GM23338 (cell line): ENCODE results near the gene FPGS. TPM values are rescaled to one million over a fixed set of nuclear protein-coding genes. Genes with fewer than 3 reads are reported as not detected.

Experiments
- ATAC-seq: fragments of 200-7000 bp; cut with Tn5 transposase; 3 replicates; pipeline ENCODE4 v1.9.1; 2020
- DNase-seq: peaks from one replicate; pipeline ENCODE4 v3.0.0-alpha.2; 2015; ENCODE audit warnings: low spot score
- H2AFZ ChIP-seq: fragments of 200-600 bp; sonication (generic); 2 replicates; pipeline ENCODE4 v1.8.0; 2016; ENCODE audit warnings: antibody characterized with exemption, mild to moderate bottlenecking, moderate library complexity
- H3F3A ChIP-seq: fragments of 200-600 bp; sonication (generic); replicated peaks from 2 replicates; pipeline ENCODE4 v1.8.0; 2017; ENCODE audit warnings: antibody characterized with exemption, mixed run types, low read depth
- H3K27ac ChIP-seq: fragments of 200-600 bp; sonication (generic); 2 replicates; pipeline ENCODE4 v1.6.1; 2016; ENCODE audit warnings: low read depth
- H3K27me3 ChIP-seq: fragments of 200-600 bp; sonication (generic); 2 replicates; pipeline ENCODE4 v1.8.0; 2016; ENCODE audit warnings: mild to moderate bottlenecking, mixed run types, moderate library complexity; ENCODE audit not compliant: insufficient read depth
- H3K36me3 ChIP-seq: fragments of 200-600 bp; sonication (generic); 2 replicates; pipeline ENCODE4 v1.8.0; 2016; ENCODE audit warnings: mild to moderate bottlenecking; ENCODE audit not compliant: insufficient read depth
- H3K4me1 ChIP-seq: fragments of 200-600 bp; sonication (generic); 2 replicates; pipeline ENCODE4 v1.8.0; 2016; ENCODE audit warnings: mild to moderate bottlenecking, moderate library complexity; ENCODE audit not compliant: insufficient read depth
- H3K4me2 ChIP-seq: fragments of 200-600 bp; sonication (generic); 2 replicates; pipeline ENCODE4 v1.7.1; 2017; ENCODE audit warnings: mixed run types
- H3K4me3 ChIP-seq: fragments of 200-600 bp; sonication (generic); 2 replicates; pipeline ENCODE4 v1.6.1; 2016; ENCODE audit warnings: mixed run types
- H3K79me2 ChIP-seq: fragments of 200-600 bp; sonication (generic); replicated peaks from 2 replicates; pipeline ENCODE4 v1.8.0; 2017; ENCODE audit warnings: mild to moderate bottlenecking; ENCODE audit not compliant: insufficient read depth
- H3K9me2 ChIP-seq: fragments of 200-600 bp; sonication (generic); 2 replicates; pipeline ENCODE4 v1.8.0; 2017; ENCODE audit not compliant: insufficient read depth
- H4K20me1 ChIP-seq: fragments of 200-600 bp; sonication (generic); replicated peaks from 2 replicates; pipeline ENCODE4 v1.8.0; 2017; ENCODE audit warnings: mild to moderate bottlenecking; ENCODE audit not compliant: insufficient read depth
- H3K27ac Mint-ChIP-seq: 2 replicates; pipeline ENCODE4 v1.8.0; 2020; ENCODE audit warnings: inconsistent platforms, mild to moderate bottlenecking, moderate library complexity, mixed read lengths
- H3K27me3 Mint-ChIP-seq: 3 replicates; pipeline ENCODE4 v1.8.0; 2022; ENCODE audit warnings: low read depth, mild to moderate bottlenecking, moderate library complexity, mixed read lengths, inconsistent platforms; ENCODE audit not compliant: insufficient read depth, poor library complexity
- H3K36me3 Mint-ChIP-seq: 3 replicates; pipeline ENCODE4 v1.8.0; 2021; ENCODE audit warnings: low read depth, mild to moderate bottlenecking, inconsistent platforms, moderate library complexity, mixed read lengths
- H3K4me1 Mint-ChIP-seq: 3 replicates; pipeline ENCODE4 v1.8.0; 2020; ENCODE audit warnings: mild to moderate bottlenecking, inconsistent platforms, mixed read lengths
- H3K4me3 Mint-ChIP-seq: 3 replicates; pipeline ENCODE4 v1.8.0; 2021; ENCODE audit warnings: moderate library complexity, mild to moderate bottlenecking, inconsistent platforms, mixed read lengths
- H3K9me3 Mint-ChIP-seq: 3 replicates; pipeline ENCODE4 v1.8.0; 2020; ENCODE audit warnings: moderate library complexity, mild to moderate bottlenecking, inconsistent platforms, mixed read lengths
- CREB1 ChIP-seq: fragments of 250-450 bp; sonication (Bioruptor Pico); IDR thresholded peaks from 2 replicates; pipeline ENCODE4 v1.5.0; 2020; ENCODE audit warnings: low read depth, mild to moderate bottlenecking, moderate library complexity
- CTCF ChIP-seq, 2 experiments: fragments of 200-600 bp in 1 of 2; sonication (generic) in 1 of 2; conservative IDR thresholded peaks; 2 replicates each; pipeline versions ENCODE4 v1.5.1 to v1.6.1; 2016 to 2017; ENCODE audit warnings: antibody characterized with exemption in 2 of 2, low read depth in 2 of 2, mild to moderate bottlenecking in 2 of 2, moderate library complexity in 1 of 2
- EZH2 ChIP-seq: fragments of 200-600 bp; sonication (generic); IDR thresholded peaks from one replicate; pipeline ENCODE4 v1.8.0; 2017; ENCODE audit warnings: antibody characterized with exemption, mild to moderate bottlenecking, low read depth; ENCODE audit not compliant: unreplicated experiment
- EZH2phosphoT487 ChIP-seq: fragments of 200-600 bp; sonication (generic); IDR thresholded peaks from one replicate; pipeline ENCODE4 v1.8.1; 2018; ENCODE audit warnings: antibody characterized with exemption; ENCODE audit not compliant: unreplicated experiment
- JUNB ChIP-seq: IDR thresholded peaks from one replicate; pipeline ENCODE4 v1.6.1; 2016; ENCODE audit warnings: antibody characterized with exemption; ENCODE audit not compliant: unreplicated experiment
- NANOG ChIP-seq: IDR thresholded peaks from 2 replicates; pipeline ENCODE4 v1.6.1; 2016; ENCODE audit warnings: antibody characterized with exemption, borderline replicate concordance
- POLR2AphosphoS5 ChIP-seq: IDR thresholded peaks from 2 replicates; pipeline ENCODE4 v1.6.1; 2016; ENCODE audit warnings: antibody characterized with exemption, low read depth
- REST ChIP-seq: IDR thresholded peaks from one replicate; pipeline ENCODE4 v1.6.1; 2018; ENCODE audit warnings: antibody characterized with exemption; ENCODE audit not compliant: unreplicated experiment
- STAT1 ChIP-seq: IDR thresholded peaks from one replicate; pipeline ENCODE4 v1.6.1; 2016; ENCODE audit warnings: antibody characterized with exemption; ENCODE audit not compliant: unreplicated experiment
- ZNF114 ChIP-seq: fragments of 250-450 bp; sonication (Bioruptor Pico); IDR thresholded peaks from 2 replicates; pipeline ENCODE4 v1.5.0; 2020; ENCODE audit warnings: mild to moderate bottlenecking, moderate library complexity
- ZNF331 ChIP-seq: fragments of 250-450 bp; sonication (Bioruptor Pico); IDR thresholded peaks from 2 replicates; pipeline ENCODE4 v1.5.0; 2020; ENCODE audit warnings: low read depth, mild to moderate bottlenecking, moderate library complexity
- ZNF462 ChIP-seq: fragments of 250-450 bp; sonication (Bioruptor Pico); IDR thresholded peaks from 2 replicates; pipeline ENCODE4 v1.5.0; 2020; ENCODE audit warnings: mild to moderate bottlenecking, moderate library complexity
- polyA plus RNA-seq: library from polyadenylated mRNA; unstranded; fragments of >200 nt; fragmentation: Nextera tagmentation; extraction: Ambion mirVana; gene quantifications from 2 replicates; pipeline ENCODE4 v1.2.1, GENCODE V29; 2016
- total RNA-seq: library from RNA; depleted of rRNA; stranded (reverse); fragments of >200 nt; shearing (Covaris generic); gene quantifications from 2 replicates; pipeline ENCODE4 v1.2.3, GENCODE V29; 2014
- TF ChIP-seq, protein P1 (sequence below): IDR thresholded peaks from 2 replicates; pipeline ENCODE4 v1.6.1; 2016; ENCODE audit warnings: antibody characterized with exemption

FPGS gene
- total and polyA plus RNA-seq, 2 experiments from 2014 or later = 40.7 to 87.2 TPM

GRCh38 chr9:127854184-127854806, 51.6 kb downstream of the FPGS start, which contains the start of gene ENG:
Gene ENG (minus strand): TSS chr9:127854658. CDS start chr9:127854355, 303 bp downstream.
- Histone ChIP-seq H2AFZ (peak within 1 kb of the TSS; percentile 90), H4K20me1 (no peaks in the 10 kb centered on the region), H3K9me2 (no peaks in the 10 kb centered on the region), H3K4me2 (no peak within 1 kb of the TSS), H3K27ac (no peak within 1 kb of the TSS), H3K36me3 (no peaks in the 10 kb centered on the region), H3K4me1 (peaks cover 4% of the 10 kb centered on the region; the same call in 1 of the 2 replicates), H3K4me3 (no peak within 1 kb of the TSS), H3K27me3 (no peaks in the 10 kb centered on the region), H3K79me2 (no peaks in the 10 kb centered on the region), H3F3A (no peaks in the 10 kb centered on the region)
- Mint-ChIP-seq H3K27me3 (peaks cover 8% of the 10 kb centered on the region), H3K36me3 (peaks cover 2% of the 10 kb centered on the region; the same call in 2 of the 3 replicates), H3K9me3 (peaks cover 12% of the 10 kb centered on the region), H3K4me1 (peaks cover 7% of the 10 kb centered on the region), H3K27ac (no peak within 1 kb of the TSS), H3K4me3 (peak within 1 kb of the TSS; percentile 26; the same call in 1 of the 3 replicates)
- DNase-seq (peak; percentile 73), ATAC-seq (peak; percentile 92)
- TF ChIP-seq ZNF331 (CRISPR knock-in tag) = no peak
- TF ChIP-seq, protein P1, sequence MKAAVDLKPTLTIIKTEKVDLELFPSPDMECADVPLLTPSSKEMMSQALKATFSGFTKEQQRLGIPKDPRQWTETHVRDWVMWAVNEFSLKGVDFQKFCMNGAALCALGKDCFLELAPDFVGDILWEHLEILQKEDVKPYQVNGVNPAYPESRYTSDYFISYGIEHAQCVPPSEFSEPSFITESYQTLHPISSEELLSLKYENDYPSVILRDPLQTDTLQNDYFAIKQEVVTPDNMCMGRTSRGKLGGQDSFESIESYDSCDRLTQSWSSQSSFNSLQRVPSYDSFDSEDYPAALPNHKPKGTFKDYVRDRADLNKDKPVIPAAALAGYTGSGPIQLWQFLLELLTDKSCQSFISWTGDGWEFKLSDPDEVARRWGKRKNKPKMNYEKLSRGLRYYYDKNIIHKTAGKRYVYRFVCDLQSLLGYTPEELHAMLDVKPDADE = no peak
- no peak for TF ChIP-seq CTCF (conservative IDR thresholded peaks at IDR 0.05; ENCODE audit: low read depth in 2 of 2)
- no peak for TF ChIP-seq POLR2AphosphoS5
- no peak for TF ChIP-seq CREB1 (CRISPR knock-in tag)
- TF ChIP-seq EZH2phosphoT487 = no peak
- TF ChIP-seq NANOG = no peak
- no peak for TF ChIP-seq ZNF462 (CRISPR knock-in tag)
- no peak for TF ChIP-seq REST
- no peak for TF ChIP-seq JUNB
- TF ChIP-seq STAT1 = no peak
- no peak for TF ChIP-seq ZNF114
- no peak for TF ChIP-seq EZH2
